T47D (cell line): Measurements from ENCODE around the gene GNAI2.
"Not testable (repeated sequence)": the region's sequence is repeated elsewhere in the genome, so short reads cannot be mapped to it uniquely, and the experiment has no call there.

Source experiments
- DNase-seq, 2 experiments: peaks; one replicate each; pipeline versions ENCODE4 v3.0.0 to v3.0.0-alpha.2; 2011 to 2012; ENCODE audit warnings: low read depth in 1 of 2, low spot score in 1 of 2
- JUND ChIP-seq: IDR thresholded peaks from 2 replicates; pipeline ENCODE4 v1.6.1; 2012; ENCODE audit warnings: low read depth
- in situ Hi-C: cut with HindIII; loops from 2 replicates; pipeline ENCODE4 v1.10.0; 2016; ENCODE audit warnings: low sequenced_read_pairs, low pct_unique_long_range_greater_than_20kb

Gene GNAI2

GRCh38 chr3:50260027-50260941, 24.3 kb downstream of the GNAI2 start:
- peak; percentile 87 to 88 for DNase-seq
- no peak for TF ChIP-seq JUND
- in situ Hi-C loops: no loop called here

- in situ Hi-C loops: no loop called here
Observed at GRCh38 chr3:50260942-50261441, 25.0 kb downstream of the GNAI2 start.

GRCh38 chr3:50261505-50261904, 25.5 kb downstream of the GNAI2 start:
- in situ Hi-C loops: no loop called here
- no peak for TF ChIP-seq JUND

More at GRCh38 chr3:50260942-50261441, 25.0 kb downstream of the GNAI2 start:
- TF ChIP-seq JUND: no peak
- DNase-seq: no peak

GRCh38 chr3:50262200-50262599, 26.2 kb downstream of the GNAI2 start:
- DNase-seq, in situ Hi-C loops: not testable (repeated sequence)

More at GRCh38 chr3:50261505-50261904, 25.5 kb downstream of the GNAI2 start:
- DNase-seq: no peak

GRCh38 chr3:50262778-50263177, 26.8 kb downstream of the GNAI2 start:
- in situ Hi-C loops: no loop called here
- no peak for DNase-seq
- TF ChIP-seq JUND: no peak

- no peak for TF ChIP-seq JUND
- in situ Hi-C loops: no loop called here
- no peak for DNase-seq
Observed at GRCh38 chr3:50263478-50264382, 27.7 kb downstream of the GNAI2 start.

GRCh38 chr3:50264383-50264963, 28.5 kb downstream of the GNAI2 start:
- DNase-seq: peak; percentile 68 to 90
- in situ Hi-C loops: no loop called here
- no peak for TF ChIP-seq JUND

- in situ Hi-C loops: no loop called here
- DNase-seq: peak in 1 of 2 experiments; percentile 68
- TF ChIP-seq JUND: no peak
Observed at GRCh38 chr3:50264964-50265485, 29.0 kb downstream of the GNAI2 start.

GRCh38 chr3:50265571-50265970, 29.6 kb downstream of the GNAI2 start:
- no peak for DNase-seq
- TF ChIP-seq JUND: no peak
- in situ Hi-C loops: no loop called here

GRCh38 chr3:50266017-50266416, 30.0 kb downstream of the GNAI2 start:
- in situ Hi-C loops: no loop called here
- TF ChIP-seq JUND: no peak
- DNase-seq: no peak

- in situ Hi-C loops: no loop called here
- no peak for TF ChIP-seq JUND
- no peak for DNase-seq
Observed at GRCh38 chr3:50266836-50267235, 30.8 kb downstream of the GNAI2 start.

- no peak for TF ChIP-seq JUND
Observed at GRCh38 chr3:50267280-50267913, 31.4 kb downstream of the GNAI2 start.

More at GRCh38 chr3:50267280-50267913, 31.4 kb downstream of the GNAI2 start:
- DNase-seq: peak in 1 of 2 experiments; percentile 52
- in situ Hi-C loops: no loop called here
